SK-N-SH (cell line): ENCODE data around the gene LHX5.

Experiments
- CHD2 ChIP-seq: fragments of 150-350 bp; IDR thresholded peaks from 2 replicates; pipeline ENCODE4 v1.6.1; 2018; ENCODE audit warnings: low read length; ENCODE audit not compliant: partially characterized antibody
- GATA2 ChIP-seq: sonication (generic); formaldehyde crosslinking; IDR thresholded peaks from 2 replicates; pipeline ENCODE4 v1.5.0; 2020; ENCODE audit warnings: mild to moderate bottlenecking, missing genetic modification reagents
- JUND ChIP-seq: IDR thresholded peaks from 2 replicates; pipeline ENCODE4 v1.4.0; 2012
- MAX ChIP-seq: IDR thresholded peaks from 2 replicates; pipeline ENCODE4 v1.4.0; 2012; ENCODE audit warnings: low read depth
- POLR2AphosphoS5 ChIP-seq: IDR thresholded peaks from 2 replicates; pipeline ENCODE4 v1.6.1; 2012; ENCODE audit warnings: low read depth, low read length
- RFX5 ChIP-seq: IDR thresholded peaks from 2 replicates; pipeline ENCODE4 v1.6.1; 2012; ENCODE audit warnings: mild to moderate bottlenecking, improper control_type of control experiment, low read length
- SIN3A ChIP-seq: IDR thresholded peaks from 2 replicates; pipeline ENCODE4 v1.6.1; 2012; ENCODE audit warnings: low read depth, mild to moderate bottlenecking, low read length, moderate library complexity, borderline replicate concordance
- TAF1 ChIP-seq: IDR thresholded peaks from 2 replicates; pipeline ENCODE4 v1.6.1; 2012; ENCODE audit warnings: low read depth, mild to moderate bottlenecking, low read length, moderate library complexity, borderline replicate concordance
- TCF12 ChIP-seq: IDR thresholded peaks from 2 replicates; pipeline ENCODE4 v1.4.0; 2012
- TEAD4 ChIP-seq: IDR thresholded peaks from 2 replicates; pipeline ENCODE4 v1.4.0; 2012; ENCODE audit warnings: mild to moderate bottlenecking, borderline replicate concordance; ENCODE audit not compliant: insufficient read depth
- YY1 ChIP-seq: IDR thresholded peaks from 2 replicates; pipeline ENCODE4 v1.4.0; 2012; ENCODE audit warnings: low read depth, mild to moderate bottlenecking
- TF ChIP-seq, protein P1 (sequence below): fragments of 200-600 bp; sonication (generic); IDR thresholded peaks from 2 replicates; pipeline ENCODE4 v1.6.1; 2017; ENCODE audit warnings: antibody characterized with exemption, mild to moderate bottlenecking, moderate library complexity

- TF ChIP-seq RFX5 (no peak), TCF12 (no peak), YY1 (no peak), SIN3A (no peak), MAX (no peak), CHD2 (no peak), POLR2AphosphoS5 (no peak), JUND (no peak), TAF1 (no peak), GATA2 (CRISPR knock-in tag) (no peak), TEAD4 (no peak)
- TF ChIP-seq, protein P1, sequence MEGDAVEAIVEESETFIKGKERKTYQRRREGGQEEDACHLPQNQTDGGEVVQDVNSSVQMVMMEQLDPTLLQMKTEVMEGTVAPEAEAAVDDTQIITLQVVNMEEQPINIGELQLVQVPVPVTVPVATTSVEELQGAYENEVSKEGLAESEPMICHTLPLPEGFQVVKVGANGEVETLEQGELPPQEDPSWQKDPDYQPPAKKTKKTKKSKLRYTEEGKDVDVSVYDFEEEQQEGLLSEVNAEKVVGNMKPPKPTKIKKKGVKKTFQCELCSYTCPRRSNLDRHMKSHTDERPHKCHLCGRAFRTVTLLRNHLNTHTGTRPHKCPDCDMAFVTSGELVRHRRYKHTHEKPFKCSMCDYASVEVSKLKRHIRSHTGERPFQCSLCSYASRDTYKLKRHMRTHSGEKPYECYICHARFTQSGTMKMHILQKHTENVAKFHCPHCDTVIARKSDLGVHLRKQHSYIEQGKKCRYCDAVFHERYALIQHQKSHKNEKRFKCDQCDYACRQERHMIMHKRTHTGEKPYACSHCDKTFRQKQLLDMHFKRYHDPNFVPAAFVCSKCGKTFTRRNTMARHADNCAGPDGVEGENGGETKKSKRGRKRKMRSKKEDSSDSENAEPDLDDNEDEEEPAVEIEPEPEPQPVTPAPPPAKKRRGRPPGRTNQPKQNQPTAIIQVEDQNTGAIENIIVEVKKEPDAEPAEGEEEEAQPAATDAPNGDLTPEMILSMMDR, result no peak
These were observed 34.0 kb downstream of the LHX5 start for GRCh38 chr12:113437729-113438100.
